GM12892 (cell line): ENCODE data around the gene VSIG10L.

Source experiments
- POLR2A ChIP-seq: IDR thresholded peaks from 2 replicates; pipeline ENCODE4 v1.6.1; 2011; ENCODE audit warnings: low read depth, low read length, control low read depth
- POLR2AphosphoS5 ChIP-seq: IDR thresholded peaks from 2 replicates; pipeline ENCODE4 v1.6.1; 2011; ENCODE audit warnings: low read depth, low read length, control low read depth
- TAF1 ChIP-seq: IDR thresholded peaks from 2 replicates; pipeline ENCODE4 v1.6.1; 2011; ENCODE audit warnings: low read depth, mild to moderate bottlenecking, control low read depth, low read length, borderline replicate concordance

- TF ChIP-seq POLR2AphosphoS5 = no peak
- TF ChIP-seq POLR2A = no peak
- no peak for TF ChIP-seq TAF1
Measured at GRCh38 chr19:51333836-51334460, 8.0 kb downstream of the VSIG10L start.
